Stimulated activated CD4-positive, alpha-beta T cell treated with anti-CD3 and anti-CD28 coated beads, Interleukin-15, amount 100 ng/mL, for 1 hour (primary cell): ENCODE results near the gene PTEN.
"Not testable (repeated sequence)": the region's sequence is repeated elsewhere in the genome, so short reads cannot be mapped to it uniquely, and the experiment has no call there.

Experiments
- DNase-seq, 2 donors: peaks; one replicate each; pipeline ENCODE4 v3.0.0-alpha.2; 2020; ENCODE audit warnings: low read depth in 1 of 2, low spot score in 1 of 2

The PTEN gene

DNA sequence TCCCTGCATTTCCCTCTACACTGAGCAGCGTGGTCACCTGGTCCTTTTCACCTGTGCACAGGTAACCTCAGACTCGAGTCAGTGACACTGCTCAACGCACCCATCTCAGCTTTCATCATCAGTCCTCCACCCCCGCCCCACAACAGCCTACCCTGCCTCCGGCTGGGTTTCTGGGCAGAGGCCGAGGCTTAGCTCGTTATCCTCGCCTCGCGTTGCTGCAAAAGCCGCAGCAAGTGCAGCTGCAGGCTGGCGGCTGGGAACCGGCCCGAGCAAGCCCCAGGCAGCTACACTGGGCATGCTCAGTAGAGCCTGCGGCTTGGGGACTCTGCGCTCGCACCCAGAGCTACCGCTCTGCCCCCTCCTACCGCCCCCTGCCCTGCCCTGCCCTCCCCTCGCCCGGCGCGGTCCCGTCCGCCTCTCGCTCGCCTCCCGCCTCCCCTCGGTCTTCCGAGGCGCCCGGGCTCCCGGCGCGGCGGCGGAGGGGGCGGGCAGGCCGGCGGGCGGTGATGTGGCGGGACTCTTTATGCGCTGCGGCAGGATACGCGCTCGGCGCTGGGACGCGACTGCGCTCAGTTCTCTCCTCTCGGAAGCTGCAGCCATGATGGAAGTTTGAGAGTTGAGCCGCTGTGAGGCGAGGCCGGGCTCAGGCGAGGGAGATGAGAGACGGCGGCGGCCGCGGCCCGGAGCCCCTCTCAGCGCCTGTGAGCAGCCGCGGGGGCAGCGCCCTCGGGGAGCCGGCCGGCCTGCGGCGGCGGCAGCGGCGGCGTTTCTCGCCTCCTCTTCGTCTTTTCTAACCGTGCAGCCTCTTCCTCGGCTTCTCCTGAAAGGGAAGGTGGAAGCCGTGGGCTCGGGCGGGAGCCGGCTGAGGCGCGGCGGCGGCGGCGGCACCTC lies at the start of gene PTEN, which contains the start of gene KLLN:
Gene PTEN, plus strand, starts transcription at position 573 of the 891 bp plus-strand sequence. CDS start 845 bp downstream, outside the sequence.
Gene KLLN, minus strand, starts transcription at position 481 of the 891 bp plus-strand sequence. CDS start 1,046 bp downstream, outside the sequence.
- DNase-seq: peak; percentile 64 to 71

DNA sequence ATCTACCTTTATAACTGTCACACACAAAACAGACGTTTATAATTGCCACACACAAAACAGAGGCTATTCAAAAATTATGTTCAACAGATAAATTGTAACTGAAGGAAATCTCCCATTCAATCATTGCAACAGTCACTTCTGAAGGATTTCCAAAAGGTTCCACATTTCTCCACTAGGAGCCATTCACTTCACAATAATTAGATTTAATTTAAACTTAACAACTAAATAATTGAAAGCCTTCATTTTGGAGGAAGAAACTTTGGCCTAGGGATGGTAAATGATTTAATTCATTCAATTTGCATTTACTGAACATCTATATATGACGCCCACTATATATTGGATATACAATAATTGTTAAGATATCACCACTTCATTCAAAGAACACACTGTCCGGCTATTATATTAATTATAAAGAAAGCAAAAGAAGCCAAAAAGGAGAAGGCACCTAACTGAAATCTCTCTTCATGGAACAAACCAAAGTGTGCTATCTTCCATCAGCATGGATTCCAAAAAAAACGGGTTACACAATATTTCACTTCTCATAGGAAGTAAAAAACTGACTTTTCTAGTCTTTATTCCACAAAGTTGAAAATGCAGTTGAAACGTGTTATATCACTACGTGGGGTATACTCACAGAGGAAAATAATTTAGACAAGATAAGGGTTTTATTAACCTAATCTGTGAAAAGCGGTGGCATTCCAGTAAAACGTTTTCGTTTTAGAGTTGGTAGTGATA lies 47.1 kb upstream of the PTEN start:
- no peak for DNase-seq

- no peak for DNase-seq
Observed at GRCh38 chr10:87816898-87817608, 46.4 kb upstream of the PTEN start.

- DNase-seq: peak; percentile 78 to 79
Observed at GRCh38 chr10:87817609-87818504, 45.6 kb upstream of the PTEN start, which contains the start of gene ATAD1. Gene ATAD1 (minus strand): TSS chr10:87818226. CDS start chr10:87814599, 3,627 bp downstream.

DNA sequence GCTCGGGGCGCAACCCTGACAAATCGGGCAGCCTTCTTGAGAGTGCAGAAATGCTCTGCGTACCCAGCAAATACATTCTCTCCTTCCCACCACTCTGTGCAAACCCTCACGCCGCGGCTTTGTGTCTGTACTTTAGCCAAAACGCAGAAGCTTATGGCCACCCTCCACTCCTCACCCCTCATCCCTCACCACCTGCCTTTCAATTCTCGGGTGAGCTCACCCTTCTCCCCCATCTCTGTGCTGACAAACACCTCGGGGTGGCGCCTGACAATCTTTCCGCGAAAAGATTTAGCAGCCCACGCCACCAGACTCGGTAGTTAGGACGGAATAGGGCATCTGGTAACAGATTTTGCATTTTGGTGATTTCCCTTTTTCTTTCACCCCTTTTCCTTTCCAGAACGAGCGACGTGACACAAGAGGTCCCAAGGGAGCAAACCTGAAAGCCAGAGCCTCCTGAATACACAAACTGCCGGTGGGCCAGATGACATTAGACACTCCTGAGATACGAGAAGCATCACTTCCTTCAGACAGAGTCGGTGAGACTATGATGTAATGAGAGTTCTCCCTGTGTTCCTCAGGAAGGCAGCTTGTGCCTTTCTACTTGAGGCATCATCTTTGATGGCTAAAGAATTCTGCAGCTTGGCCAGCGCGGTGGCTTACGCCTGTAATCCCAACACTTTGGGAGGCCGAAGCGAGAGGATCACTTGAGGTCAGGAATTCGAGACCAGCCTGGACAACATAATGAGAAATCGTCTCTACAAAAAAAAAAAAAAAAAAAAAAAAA lies 44.7 kb upstream of the PTEN start:
- DNase-seq: peak; percentile 41 to 43

DNA sequence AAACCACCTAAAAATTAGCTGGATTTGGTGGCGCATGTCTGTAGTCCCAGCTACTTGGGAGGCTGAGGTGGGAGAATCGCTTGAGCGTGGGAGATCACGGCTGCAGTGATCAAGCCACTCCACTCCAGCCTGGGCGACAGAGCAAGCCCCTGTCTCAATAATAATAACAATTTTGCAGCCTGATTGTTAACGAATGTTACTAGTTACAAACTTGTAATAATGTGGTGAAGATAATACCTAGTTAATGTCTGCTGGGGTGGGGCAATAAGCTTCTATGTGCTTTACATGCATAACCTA lies 44.2 kb upstream of the PTEN start:
- no peak for DNase-seq

- no peak for DNase-seq
Observed at GRCh38 chr10:87826653-87827052, 36.8 kb upstream of the PTEN start.

DNA sequence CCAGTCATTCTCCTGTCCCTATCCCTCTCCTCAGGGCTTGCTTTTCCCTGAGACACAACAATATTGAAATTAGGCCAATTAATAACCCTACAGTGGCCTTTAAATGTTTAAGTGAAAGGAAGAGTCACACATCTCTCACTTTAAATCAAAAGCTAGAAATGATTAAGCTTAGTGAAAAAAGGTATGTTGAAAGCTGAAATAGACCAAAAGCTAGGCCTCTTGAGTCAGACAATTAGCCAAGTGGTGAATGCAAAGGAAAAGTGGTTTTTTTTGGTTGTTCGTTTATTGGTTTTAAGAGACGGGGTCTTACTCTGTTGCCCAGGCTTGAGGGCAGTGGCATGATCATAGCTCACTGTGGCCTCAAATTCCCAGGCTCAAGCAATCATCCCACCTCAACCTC lies 35.7 kb upstream of the PTEN start:
- DNase-seq: no peak

DNA sequence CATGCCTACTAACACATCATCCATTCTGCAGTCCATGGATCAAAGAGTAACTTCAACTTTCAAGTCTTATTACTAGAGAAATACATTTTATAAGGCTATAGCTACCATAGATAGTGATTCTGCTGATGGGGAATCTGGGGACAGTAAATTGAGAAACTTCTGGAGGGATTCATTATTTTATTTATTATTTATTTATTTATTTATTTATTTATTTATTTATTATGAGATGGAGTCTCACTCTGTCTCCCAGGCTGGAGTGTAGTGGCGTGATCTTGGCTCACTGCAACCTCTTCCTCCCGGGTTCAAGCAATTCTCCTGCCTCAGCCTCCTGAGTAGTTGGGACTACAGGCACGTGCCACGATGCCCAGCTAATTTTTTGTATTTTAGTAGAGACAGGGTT lies 34.4 kb upstream of the PTEN start:
- DNase-seq: not testable (repeated sequence)

GRCh38 chr10:87829986-87830729 lies 33.3 kb upstream of the PTEN start:
- no peak for DNase-seq

DNA sequence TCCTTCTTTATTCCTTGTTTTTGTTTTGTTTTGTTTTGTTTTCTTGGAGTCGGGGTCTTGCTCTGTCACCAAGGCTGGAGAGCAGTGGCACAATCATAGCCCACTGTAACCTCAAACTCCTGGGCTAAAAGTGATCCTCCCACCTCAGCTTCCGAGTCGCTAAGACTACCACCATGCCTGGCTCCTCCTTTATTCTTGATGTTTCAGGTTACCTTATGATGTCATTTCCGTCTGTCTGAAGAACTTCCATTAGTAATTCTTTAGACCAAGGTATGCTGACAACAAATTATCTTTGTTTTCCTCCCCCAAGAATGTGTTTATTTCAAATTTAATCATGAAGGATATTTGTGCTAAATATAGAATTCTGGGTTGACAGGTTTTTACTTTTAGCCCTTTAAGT lies 27.3 kb upstream of the PTEN start:
- no peak for DNase-seq

DNA sequence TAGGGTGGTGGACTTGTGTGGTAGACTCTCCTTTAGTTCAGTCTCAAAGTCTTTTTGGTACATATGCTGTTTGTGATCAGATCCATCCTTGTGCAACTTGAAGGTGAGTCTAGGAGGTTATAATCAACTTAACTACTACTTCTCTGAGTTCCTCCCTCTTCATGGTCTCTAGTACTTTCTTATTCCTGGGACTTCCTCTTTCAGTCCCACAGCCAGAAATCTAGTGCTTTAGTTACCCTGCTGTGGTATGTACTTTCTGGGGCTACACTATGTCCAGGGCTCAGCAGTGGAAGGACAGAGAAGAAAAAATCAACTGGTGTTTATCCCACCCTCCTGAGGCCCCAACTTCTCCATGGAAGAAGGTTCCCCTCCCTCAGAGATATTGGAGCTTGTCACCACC lies 26.0 kb upstream of the PTEN start:
- DNase-seq: no peak

GRCh38 chr10:87838650-87839049 lies 24.8 kb upstream of the PTEN start:
- DNase-seq: no peak

- DNase-seq: no peak
Observed at GRCh38 chr10:87841186-87841585, 22.2 kb upstream of the PTEN start.

GRCh38 chr10:87842220-87842641 lies 21.2 kb upstream of the PTEN start:
- DNase-seq: no peak

GRCh38 chr10:87842776-87843497 lies 20.5 kb upstream of the PTEN start:
- no peak for DNase-seq

- DNase-seq: no peak
Observed at GRCh38 chr10:87843714-87844113, 19.7 kb upstream of the PTEN start.

DNA sequence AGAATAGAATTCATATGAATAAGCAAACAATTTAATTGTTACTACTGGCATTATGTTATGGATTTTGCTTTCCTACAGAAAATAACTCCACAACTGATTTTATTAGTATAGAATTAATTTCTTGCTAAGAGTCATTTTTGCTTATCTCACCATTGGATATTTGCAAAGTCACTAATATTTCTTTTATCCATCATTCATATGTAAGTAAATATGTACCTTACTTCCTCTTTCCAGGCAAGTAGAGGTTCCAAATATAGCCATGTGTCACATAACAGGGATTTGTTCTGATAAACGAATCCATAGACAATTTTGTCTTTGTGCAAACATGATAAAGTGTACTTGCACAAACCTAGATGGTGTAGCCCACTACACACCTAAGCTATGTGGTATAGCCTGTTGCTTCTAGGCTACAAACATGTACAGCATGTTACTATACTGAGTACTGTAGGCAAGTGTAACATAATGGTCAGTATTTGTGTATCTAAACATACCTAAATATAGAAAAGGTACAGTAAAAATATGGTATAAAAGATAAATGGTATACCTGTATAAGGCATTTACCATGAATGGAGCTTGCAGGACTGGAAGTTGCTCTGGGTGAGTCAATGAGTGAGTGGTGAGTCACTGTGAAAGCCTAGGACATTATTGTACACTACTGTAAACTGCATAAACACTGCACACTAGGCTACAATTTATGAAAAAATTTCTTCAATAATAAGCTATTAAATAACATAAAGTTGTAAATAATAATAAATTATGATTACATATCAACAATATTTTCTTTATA lies 18.4 kb upstream of the PTEN start:
- DNase-seq: no peak
